Measurements from ENCODE around the gene THBS1. TPM values are rescaled to one million over a fixed set of nuclear protein-coding genes. Genes with fewer than 3 reads are reported as not detected.

THBS1 gene
- total and polyA plus RNA-seq, 4 donors = 35.3 to 544 (median 325) TPM

GRCh38 chr15:39610665-39611064, 29.8 kb downstream of the THBS1 start:
- H3K4me1 ChIP-seq (ENCODE audit: control insufficient read depth in 5 of 5, insufficient read depth in 5 of 5, low read length in 5 of 5) = no peaks in the 10 kb centered on the region
- H3K27me3 ChIP-seq (ENCODE audit: control insufficient read depth in 3 of 3, insufficient read depth in 3 of 3, low read length in 2 of 3) = no peaks in the 10 kb centered on the region
- H3K36me3 ChIP-seq (ENCODE audit: control insufficient read depth in 4 of 4, insufficient read depth in 4 of 4, low read length in 4 of 4) = no peaks in the 10 kb centered on the region
- no peak overlapping the region for H3K4me3 ChIP-seq
- no peak for ATAC-seq (ENCODE audit: insufficient read depth, low FRiP score)
- no peak overlapping the region for H3K9ac ChIP-seq (ENCODE audit: insufficient read depth in 1 of 2, low read length in 2 of 2)
- no peak overlapping the region for H3K27ac ChIP-seq (ENCODE audit: low read depth in 1 of 2, low read length in 1 of 2)
- no peak for DNase-seq
- no peak for TF ChIP-seq CTCF (IDR thresholded peaks at IDR 0.05; ENCODE audit: control extremely low read depth, extremely low read depth)
- H3K9me3 ChIP-seq (ENCODE audit: control insufficient read depth in 4 of 4, insufficient read depth in 3 of 4, low read length in 3 of 4) = peaks cover 0 to 14% (median 6%) of the 10 kb centered on the region in 4 donors

GRCh38 chr15:39613271-39613670, 32.4 kb downstream of the THBS1 start:
- no peaks in the 10 kb centered on the region for H3K36me3 ChIP-seq (ENCODE audit: control insufficient read depth in 4 of 4, insufficient read depth in 4 of 4, low read length in 4 of 4)
- no peak for ATAC-seq (ENCODE audit: insufficient read depth, low FRiP score)
- no peak overlapping the region for H3K9ac ChIP-seq (ENCODE audit: insufficient read depth in 1 of 2, low read length in 2 of 2)
- H3K27ac ChIP-seq (ENCODE audit: low read depth in 1 of 2, low read length in 1 of 2) = no peak overlapping the region
- H3K4me3 ChIP-seq = no peak overlapping the region
- H3K27me3 ChIP-seq (ENCODE audit: control insufficient read depth in 3 of 3, insufficient read depth in 3 of 3, low read length in 2 of 3) = no peaks in the 10 kb centered on the region
- no peak for TF ChIP-seq CTCF (IDR thresholded peaks at IDR 0.05; ENCODE audit: control extremely low read depth, extremely low read depth)
- peaks cover 0 to 3% (median 0%) of the 10 kb centered on the region in 5 donors for H3K4me1 ChIP-seq (ENCODE audit: control insufficient read depth in 5 of 5, insufficient read depth in 5 of 5, low read length in 5 of 5)
- DNase-seq = no peak
- H3K9me3 ChIP-seq (ENCODE audit: control insufficient read depth in 4 of 4, insufficient read depth in 3 of 4, low read length in 3 of 4) = peaks cover 0 to 14% (median 6%) of the 10 kb centered on the region in 4 donors

GRCh38 chr15:39613861-39614260, 33.0 kb downstream of the THBS1 start:
- Histone ChIP-seq H3K27ac (ENCODE audit: low read depth in 1 of 2, low read length in 1 of 2) (no peak overlapping the region), H3K9me3 (ENCODE audit: control insufficient read depth in 4 of 4, insufficient read depth in 3 of 4, low read length in 3 of 4) (peaks cover 0 to 12% (median 6%) of the 10 kb centered on the region in 4 donors), H3K4me1 (ENCODE audit: control insufficient read depth in 5 of 5, insufficient read depth in 5 of 5, low read length in 5 of 5) (peaks cover 0 to 3% (median 0%) of the 10 kb centered on the region in 5 donors), H3K4me3 (no peak overlapping the region), H3K27me3 (ENCODE audit: control insufficient read depth in 3 of 3, insufficient read depth in 3 of 3, low read length in 2 of 3) (no peaks in the 10 kb centered on the region), H3K36me3 (ENCODE audit: control insufficient read depth in 4 of 4, insufficient read depth in 4 of 4, low read length in 4 of 4) (no peaks in the 10 kb centered on the region), H3K9ac (ENCODE audit: insufficient read depth in 1 of 2, low read length in 2 of 2) (no peak overlapping the region)
- DNase-seq (no peak), ATAC-seq (ENCODE audit: insufficient read depth, low FRiP score) (no peak)
- no peak for TF ChIP-seq CTCF (IDR thresholded peaks at IDR 0.05; ENCODE audit: control extremely low read depth, extremely low read depth)
- WGBS, 2 donors = 61 to 83% methylated on average over 2 of the region's 2 CpGs

- H3K36me3 ChIP-seq (ENCODE audit: control insufficient read depth in 4 of 4, insufficient read depth in 4 of 4, low read length in 4 of 4) = no peaks in the 10 kb centered on the region
- 79 to 87% methylated on average over 6 of the region's 6 CpGs for WGBS, 2 donors
- H3K27ac ChIP-seq (ENCODE audit: low read depth in 1 of 2, low read length in 1 of 2) = no peak overlapping the region
- H3K9me3 ChIP-seq (ENCODE audit: control insufficient read depth in 4 of 4, insufficient read depth in 3 of 4, low read length in 3 of 4) = no peaks in the 10 kb centered on the region
- no peak overlapping the region for H3K4me3 ChIP-seq
- no peaks in the 10 kb centered on the region for H3K27me3 ChIP-seq (ENCODE audit: control insufficient read depth in 3 of 3, insufficient read depth in 3 of 3, low read length in 2 of 3)
- TF ChIP-seq CTCF (IDR thresholded peaks at IDR 0.05; ENCODE audit: control extremely low read depth, extremely low read depth) = no peak
- ATAC-seq (ENCODE audit: insufficient read depth, low FRiP score) (no peak), DNase-seq (no peak)
- no peak overlapping the region for H3K9ac ChIP-seq (ENCODE audit: insufficient read depth in 1 of 2, low read length in 2 of 2)
- H3K4me1 ChIP-seq (ENCODE audit: control insufficient read depth in 5 of 5, insufficient read depth in 5 of 5, low read length in 5 of 5) = peaks cover 0 to 6% (median 0%) of the 10 kb centered on the region in 5 donors
Measured at GRCh38 chr15:39616731-39617455, 36.0 kb downstream of the THBS1 start.

Data from lung (tissue), 12 donors.